ENCODE measurements around the gene PRKCE.
A peak's percentile ranks its signal among the peaks of the same experiment; 100 is the strongest.

The PRKCE gene

GRCh38 chr2:45860136-45861121, 209.0 kb downstream of the PRKCE start:
- H3K9me3 Mint-ChIP-seq (ENCODE audit: low read depth) = no peaks in the 10 kb centered on the region
- peaks cover 3% of the 10 kb centered on the region for H3K36me3 Mint-ChIP-seq
- peaks cover 45% of the 10 kb centered on the region for H3K4me1 Mint-ChIP-seq (ENCODE audit: low read depth)
- peak overlapping the region; percentile 79 for H3K27ac Mint-ChIP-seq
- H3K4me3 Mint-ChIP-seq = peak overlapping the region; percentile 86
- H3K27me3 Mint-ChIP-seq = no peaks in the 10 kb centered on the region

GRCh38 chr2:45862843-45863242, 211.4 kb downstream of the PRKCE start:
- Mint-ChIP-seq H3K4me1 (ENCODE audit: low read depth) (peaks cover 39% of the 10 kb centered on the region), H3K9me3 (ENCODE audit: low read depth) (no peaks in the 10 kb centered on the region), H3K4me3 (no peak overlapping the region), H3K27ac (no peak overlapping the region), H3K36me3 (peaks cover 3% of the 10 kb centered on the region), H3K27me3 (no peaks in the 10 kb centered on the region)

- Mint-ChIP-seq H3K27me3 (no peaks in the 10 kb centered on the region), H3K9me3 (ENCODE audit: low read depth) (no peaks in the 10 kb centered on the region), H3K27ac (no peak overlapping the region), H3K36me3 (peaks cover 3% of the 10 kb centered on the region), H3K4me3 (no peak overlapping the region), H3K4me1 (ENCODE audit: low read depth) (peaks cover 35% of the 10 kb centered on the region)
Measured at GRCh38 chr2:45864121-45864520, 212.6 kb downstream of the PRKCE start.

- Mint-ChIP-seq H3K27me3 (no peaks in the 10 kb centered on the region), H3K36me3 (peaks cover 10% of the 10 kb centered on the region), H3K4me3 (no peak overlapping the region), H3K9me3 (ENCODE audit: low read depth) (no peaks in the 10 kb centered on the region), H3K27ac (no peak overlapping the region), H3K4me1 (ENCODE audit: low read depth) (peaks cover 13% of the 10 kb centered on the region)
Measured at GRCh38 chr2:45867349-45867748, 215.9 kb downstream of the PRKCE start.

- Mint-ChIP-seq H3K36me3 (peaks cover 12% of the 10 kb centered on the region), H3K27me3 (no peaks in the 10 kb centered on the region), H3K4me1 (ENCODE audit: low read depth) (peaks cover 8% of the 10 kb centered on the region), H3K4me3 (no peak overlapping the region), H3K9me3 (ENCODE audit: low read depth) (no peaks in the 10 kb centered on the region), H3K27ac (no peak overlapping the region)
Measured at GRCh38 chr2:45867800-45868199, 216.3 kb downstream of the PRKCE start.

GRCh38 chr2:45869165-45869501, 217.7 kb downstream of the PRKCE start:
- Mint-ChIP-seq H3K4me3 (no peak overlapping the region), H3K9me3 (ENCODE audit: low read depth) (no peaks in the 10 kb centered on the region), H3K27me3 (no peaks in the 10 kb centered on the region), H3K4me1 (ENCODE audit: low read depth) (peaks cover 3% of the 10 kb centered on the region), H3K36me3 (peaks cover 16% of the 10 kb centered on the region), H3K27ac (no peak overlapping the region)

GRCh38 chr2:45871025-45871424, 219.6 kb downstream of the PRKCE start:
- H3K4me1 Mint-ChIP-seq (ENCODE audit: low read depth) = peaks cover 3% of the 10 kb centered on the region
- peaks cover 1% of the 10 kb centered on the region for H3K9me3 Mint-ChIP-seq (ENCODE audit: low read depth)
- H3K4me3 Mint-ChIP-seq = no peak overlapping the region
- H3K27me3 Mint-ChIP-seq = no peaks in the 10 kb centered on the region
- no peak overlapping the region for H3K27ac Mint-ChIP-seq
- peaks cover 20% of the 10 kb centered on the region for H3K36me3 Mint-ChIP-seq

GRCh38 chr2:45871541-45871940, 220.1 kb downstream of the PRKCE start:
- no peaks in the 10 kb centered on the region for H3K27me3 Mint-ChIP-seq
- H3K9me3 Mint-ChIP-seq (ENCODE audit: low read depth) = peaks cover 6% of the 10 kb centered on the region
- peaks cover 3% of the 10 kb centered on the region for H3K4me1 Mint-ChIP-seq (ENCODE audit: low read depth)
- no peak overlapping the region for H3K4me3 Mint-ChIP-seq
- no peak overlapping the region for H3K27ac Mint-ChIP-seq
- H3K36me3 Mint-ChIP-seq = peaks cover 25% of the 10 kb centered on the region

GRCh38 chr2:45872211-45872610, 220.7 kb downstream of the PRKCE start:
- H3K27me3 Mint-ChIP-seq = no peaks in the 10 kb centered on the region
- peaks cover 28% of the 10 kb centered on the region for H3K36me3 Mint-ChIP-seq
- H3K4me3 Mint-ChIP-seq = no peak overlapping the region
- no peak overlapping the region for H3K27ac Mint-ChIP-seq
- H3K9me3 Mint-ChIP-seq (ENCODE audit: low read depth) = peaks cover 10% of the 10 kb centered on the region
- H3K4me1 Mint-ChIP-seq (ENCODE audit: low read depth) = peaks cover 3% of the 10 kb centered on the region

GRCh38 chr2:45874344-45874743, 222.9 kb downstream of the PRKCE start:
- H3K27ac Mint-ChIP-seq = no peak overlapping the region
- H3K9me3 Mint-ChIP-seq (ENCODE audit: low read depth) = peaks cover 10% of the 10 kb centered on the region
- H3K4me1 Mint-ChIP-seq (ENCODE audit: low read depth) = peaks cover 2% of the 10 kb centered on the region
- no peak overlapping the region for H3K4me3 Mint-ChIP-seq
- H3K36me3 Mint-ChIP-seq = peaks cover 37% of the 10 kb centered on the region
- H3K27me3 Mint-ChIP-seq = no peaks in the 10 kb centered on the region

- Mint-ChIP-seq H3K27ac (no peak overlapping the region), H3K9me3 (ENCODE audit: low read depth) (peaks cover 10% of the 10 kb centered on the region), H3K27me3 (no peaks in the 10 kb centered on the region), H3K4me1 (ENCODE audit: low read depth) (no peaks in the 10 kb centered on the region), H3K4me3 (no peak overlapping the region), H3K36me3 (peaks cover 31% of the 10 kb centered on the region)
Measured at GRCh38 chr2:45876611-45877010, 225.1 kb downstream of the PRKCE start.

- Mint-ChIP-seq H3K27me3 (no peaks in the 10 kb centered on the region), H3K4me3 (no peak overlapping the region), H3K4me1 (ENCODE audit: low read depth) (no peaks in the 10 kb centered on the region), H3K27ac (no peak overlapping the region), H3K36me3 (peaks cover 21% of the 10 kb centered on the region), H3K9me3 (ENCODE audit: low read depth) (peaks cover 10% of the 10 kb centered on the region)
Measured at GRCh38 chr2:45879406-45879805, 227.9 kb downstream of the PRKCE start.

GRCh38 chr2:45879936-45880335, 228.5 kb downstream of the PRKCE start:
- H3K27me3 Mint-ChIP-seq = no peaks in the 10 kb centered on the region
- no peak overlapping the region for H3K4me3 Mint-ChIP-seq
- no peaks in the 10 kb centered on the region for H3K4me1 Mint-ChIP-seq (ENCODE audit: low read depth)
- peaks cover 21% of the 10 kb centered on the region for H3K36me3 Mint-ChIP-seq
- no peak overlapping the region for H3K27ac Mint-ChIP-seq
- H3K9me3 Mint-ChIP-seq (ENCODE audit: low read depth) = peaks cover 10% of the 10 kb centered on the region

- no peaks in the 10 kb centered on the region for H3K4me1 Mint-ChIP-seq (ENCODE audit: low read depth)
- H3K9me3 Mint-ChIP-seq (ENCODE audit: low read depth) = no peaks in the 10 kb centered on the region
- no peaks in the 10 kb centered on the region for H3K27me3 Mint-ChIP-seq
- no peak overlapping the region for H3K27ac Mint-ChIP-seq
- H3K36me3 Mint-ChIP-seq = peaks cover 9% of the 10 kb centered on the region
- H3K4me3 Mint-ChIP-seq = no peak overlapping the region
Measured at GRCh38 chr2:45881970-45882581, 230.6 kb downstream of the PRKCE start.

GRCh38 chr2:45882707-45883602, 231.5 kb downstream of the PRKCE start:
- Mint-ChIP-seq H3K9me3 (ENCODE audit: low read depth) (no peaks in the 10 kb centered on the region), H3K36me3 (peaks cover 5% of the 10 kb centered on the region), H3K27ac (no peak overlapping the region), H3K4me3 (no peak overlapping the region), H3K4me1 (ENCODE audit: low read depth) (no peaks in the 10 kb centered on the region), H3K27me3 (no peaks in the 10 kb centered on the region)

Data from activated naive CD8-positive, alpha-beta T cell (primary cell).